DND-41 (cell line): ENCODE data around the gene DNAJC15.

ENCODE experiments used
- EZH2 ChIP-seq: IDR thresholded peaks from 3 replicates; pipeline ENCODE4 v1.6.1; 2012; ENCODE audit warnings: borderline replicate concordance, low read depth, mild to moderate bottlenecking, moderate library complexity, low read length, inconsistent platforms; ENCODE audit not compliant: severe bottlenecking
- TF ChIP-seq, protein P1 (sequence below): IDR thresholded peaks from 2 replicates; pipeline ENCODE4 v1.5.1; 2012; ENCODE audit warnings: borderline replicate concordance, low read length, moderate library complexity, mild to moderate bottlenecking; ENCODE audit not compliant: poor library complexity, severe bottlenecking; ENCODE audit errors: extremely low read depth

DNA sequence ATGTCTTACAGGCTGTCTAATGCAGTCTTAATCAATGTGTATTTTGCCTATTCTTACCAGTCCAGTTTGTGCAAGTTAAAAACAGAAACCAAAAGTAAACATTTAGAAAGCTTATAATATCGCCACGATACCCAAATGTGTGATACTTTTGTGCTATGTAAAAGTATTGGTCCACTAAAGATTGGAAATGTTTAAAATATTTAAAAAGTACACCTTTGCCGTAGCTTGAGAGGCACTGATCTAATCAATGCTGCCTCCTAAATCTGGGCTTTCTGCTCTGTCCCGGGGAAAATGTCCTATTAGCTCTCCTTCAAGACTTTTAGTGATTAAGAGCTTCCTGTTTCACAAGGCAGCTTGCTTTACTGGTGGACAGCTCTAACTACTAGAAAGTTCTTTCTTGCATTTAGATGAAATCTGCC is 64.7 kb downstream of the DNAJC15 start:
- TF ChIP-seq, protein P1, sequence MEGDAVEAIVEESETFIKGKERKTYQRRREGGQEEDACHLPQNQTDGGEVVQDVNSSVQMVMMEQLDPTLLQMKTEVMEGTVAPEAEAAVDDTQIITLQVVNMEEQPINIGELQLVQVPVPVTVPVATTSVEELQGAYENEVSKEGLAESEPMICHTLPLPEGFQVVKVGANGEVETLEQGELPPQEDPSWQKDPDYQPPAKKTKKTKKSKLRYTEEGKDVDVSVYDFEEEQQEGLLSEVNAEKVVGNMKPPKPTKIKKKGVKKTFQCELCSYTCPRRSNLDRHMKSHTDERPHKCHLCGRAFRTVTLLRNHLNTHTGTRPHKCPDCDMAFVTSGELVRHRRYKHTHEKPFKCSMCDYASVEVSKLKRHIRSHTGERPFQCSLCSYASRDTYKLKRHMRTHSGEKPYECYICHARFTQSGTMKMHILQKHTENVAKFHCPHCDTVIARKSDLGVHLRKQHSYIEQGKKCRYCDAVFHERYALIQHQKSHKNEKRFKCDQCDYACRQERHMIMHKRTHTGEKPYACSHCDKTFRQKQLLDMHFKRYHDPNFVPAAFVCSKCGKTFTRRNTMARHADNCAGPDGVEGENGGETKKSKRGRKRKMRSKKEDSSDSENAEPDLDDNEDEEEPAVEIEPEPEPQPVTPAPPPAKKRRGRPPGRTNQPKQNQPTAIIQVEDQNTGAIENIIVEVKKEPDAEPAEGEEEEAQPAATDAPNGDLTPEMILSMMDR, result no peak
- TF ChIP-seq EZH2, result no peak
